ENCODE measurements around the gene ASB13. TPM values are rescaled to one million over a fixed set of nuclear protein-coding genes. Genes with fewer than 3 reads are reported as not detected.

Gene ASB13
- total RNA-seq, 3 donors from 2014 or later (not counting 1 experiment from before 2014, with no cell fraction given) = 0.99 to 2.4 (median 1.4) TPM

- intact Hi-C loops (cut with micrococcal nuclease) = no loop called here
- WGBS (ENCODE audit: insufficient coverage) = 81% methylated on average over 10 of the region's 10 CpGs
- Histone ChIP-seq H3K27me3 (ENCODE audit: control insufficient read depth, insufficient read depth, low read length) (no peaks in the 10 kb centered on the region), H3K4me1 (ENCODE audit: control insufficient read depth, insufficient read depth, low read length) (no peaks in the 10 kb centered on the region), H3K9me3 (ENCODE audit: control insufficient read depth, insufficient read depth, low read length) (no peaks in the 10 kb centered on the region), H3K36me3 (ENCODE audit: control insufficient read depth, insufficient read depth, low read length) (no peaks in the 10 kb centered on the region), H3K4me3 (ENCODE audit: low read length) (no peak overlapping the region), H3K27ac (ENCODE audit: low read length) (no peak overlapping the region)
- Mint-ChIP-seq H3K4me3 (no peak overlapping the region), H3K36me3 (no peaks in the 10 kb centered on the region), H3K27me3 (ENCODE audit: low read depth in 2 of 2) (peaks cover 14 to 17% of the 10 kb centered on the region in 2 donors), H3K9me3 (no peaks in the 10 kb centered on the region), H3K27ac (no peak overlapping the region), H3K4me1 (no peaks in the 10 kb centered on the region)
- no peak for DNase-seq
- TF ChIP-seq CTCF (IDR thresholded peaks at IDR 0.05) = no peak
- ATAC-seq = no peak
Observed at GRCh38 chr10:5590816-5591215, 75.6 kb downstream of the ASB13 start.

DNA sequence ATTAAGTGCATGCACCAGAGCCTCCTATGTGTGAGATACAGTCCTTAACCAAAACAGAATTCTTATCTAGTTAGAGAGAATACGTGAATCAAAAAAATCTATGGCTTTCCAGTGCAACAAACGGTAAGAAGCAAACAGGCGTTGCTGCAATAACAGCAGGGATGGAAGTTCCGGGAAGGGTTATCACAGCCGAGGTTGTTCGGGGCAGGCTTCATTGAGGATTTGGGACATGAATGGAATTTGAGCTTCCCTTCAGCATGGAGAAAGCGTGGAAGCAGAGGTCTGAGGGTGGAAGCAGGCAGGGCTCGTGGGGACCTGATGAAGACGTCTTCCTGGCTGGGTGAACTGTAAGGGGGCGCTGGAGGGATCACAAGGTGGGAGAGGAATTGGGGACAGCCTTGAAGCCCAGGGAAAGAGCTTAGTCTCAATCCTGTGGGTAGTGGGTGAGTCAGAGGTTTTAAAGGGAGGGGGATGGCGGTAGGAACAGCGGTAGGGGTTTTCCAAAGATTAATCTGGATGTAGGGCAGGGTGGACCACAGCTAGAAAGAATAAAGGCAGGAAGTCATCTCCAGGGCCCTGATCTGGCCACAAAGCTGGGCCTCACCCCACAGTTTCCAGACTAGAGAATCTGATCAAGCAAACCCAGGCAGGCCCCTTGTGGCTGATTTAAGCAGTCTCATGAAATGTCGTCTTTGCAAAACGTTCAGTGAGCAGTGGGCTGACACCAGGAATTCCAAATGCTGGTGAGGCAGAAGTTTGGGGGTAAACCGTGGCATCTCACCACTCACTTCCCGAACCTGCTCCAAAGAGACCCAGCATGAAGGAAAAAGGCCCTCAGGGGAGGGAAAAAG lies 76.5 kb downstream of the ASB13 start:
- H3K9me3 ChIP-seq (ENCODE audit: control insufficient read depth, insufficient read depth, low read length) = no peaks in the 10 kb centered on the region
- Mint-ChIP-seq H3K4me1 (no peaks in the 10 kb centered on the region), H3K9me3 (no peaks in the 10 kb centered on the region), H3K4me3 (no peak overlapping the region), H3K27ac (no peak overlapping the region), H3K36me3 (no peaks in the 10 kb centered on the region), H3K27me3 (ENCODE audit: low read depth in 2 of 2) (peaks cover 14 to 17% of the 10 kb centered on the region in 2 donors)
- no peak for DNase-seq
- 66% methylated on average over 15 of the region's 16 CpGs for WGBS (ENCODE audit: insufficient coverage)
- TF ChIP-seq CTCF (IDR thresholded peaks at IDR 0.05) = no peak
- no peaks in the 10 kb centered on the region for H3K27me3 ChIP-seq (ENCODE audit: control insufficient read depth, insufficient read depth, low read length)
- intact Hi-C loops (cut with micrococcal nuclease) = no loop called here
- ATAC-seq = no peak
- H3K36me3 ChIP-seq (ENCODE audit: control insufficient read depth, insufficient read depth, low read length) = no peaks in the 10 kb centered on the region
- H3K4me1 ChIP-seq (ENCODE audit: control insufficient read depth, insufficient read depth, low read length) = no peaks in the 10 kb centered on the region
- no peak overlapping the region for H3K4me3 ChIP-seq (ENCODE audit: low read length)
- no peak overlapping the region for H3K27ac ChIP-seq (ENCODE audit: low read length)

DNA sequence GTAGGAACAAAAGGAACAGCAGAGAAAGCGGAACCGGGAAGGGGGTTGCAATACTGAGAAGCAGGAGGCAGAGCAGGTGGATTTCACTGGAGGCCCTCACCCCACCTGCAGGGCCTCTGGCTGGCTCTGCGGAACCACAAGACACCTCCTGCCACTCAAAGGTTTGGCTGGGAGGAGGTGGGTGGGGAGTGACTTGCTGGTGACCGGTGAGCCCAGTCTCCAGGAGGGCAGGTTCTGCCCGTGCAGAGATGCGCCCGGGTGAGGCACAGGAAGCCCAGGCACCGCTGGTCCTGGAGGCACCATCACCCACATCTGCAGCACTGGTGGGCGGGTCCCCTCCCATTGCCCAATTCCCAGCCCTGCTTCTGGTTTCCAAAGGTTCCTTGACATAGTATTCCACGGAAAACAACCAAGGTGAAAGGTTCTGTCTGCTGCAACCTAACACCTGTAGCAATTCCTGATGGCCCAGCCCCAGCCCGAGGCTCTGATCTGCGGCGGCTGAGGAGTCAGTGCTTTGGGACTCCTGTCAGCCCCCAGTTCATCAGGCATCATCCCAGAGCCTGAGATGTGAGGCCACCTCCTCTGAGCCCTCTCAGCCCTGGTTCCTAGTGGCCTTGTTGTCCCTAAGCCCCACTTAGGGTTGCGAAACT lies 77.3 kb downstream of the ASB13 start:
- Mint-ChIP-seq H3K9me3 (no peaks in the 10 kb centered on the region), H3K27ac (no peak overlapping the region), H3K4me3 (no peak overlapping the region), H3K27me3 (ENCODE audit: low read depth in 2 of 2) (peaks cover 14 to 17% of the 10 kb centered on the region in 2 donors), H3K36me3 (no peaks in the 10 kb centered on the region), H3K4me1 (no peaks in the 10 kb centered on the region)
- intact Hi-C loops (cut with micrococcal nuclease) = no loop called here
- Histone ChIP-seq H3K9me3 (ENCODE audit: control insufficient read depth, insufficient read depth, low read length) (no peaks in the 10 kb centered on the region), H3K27ac (ENCODE audit: low read length) (no peak overlapping the region), H3K36me3 (ENCODE audit: control insufficient read depth, insufficient read depth, low read length) (no peaks in the 10 kb centered on the region), H3K4me1 (ENCODE audit: control insufficient read depth, insufficient read depth, low read length) (no peaks in the 10 kb centered on the region), H3K27me3 (ENCODE audit: control insufficient read depth, insufficient read depth, low read length) (no peaks in the 10 kb centered on the region), H3K4me3 (ENCODE audit: low read length) (no peak overlapping the region)
- no peak for DNase-seq
- WGBS (ENCODE audit: insufficient coverage) = 77% methylated on average over 14 of the region's 14 CpGs
- no peak for ATAC-seq
- TF ChIP-seq CTCF (IDR thresholded peaks at IDR 0.05) = no peak

Other genes starting within 250 kb of the ASB13 start
- gene CALML5, start 167.0 kb downstream of the ASB13 start, total RNA-seq = not detected
- not detected for gene CALML3, start 141.6 kb downstream of the ASB13 start, total RNA-seq
- gene TASOR2, start 18.2 kb upstream of the ASB13 start, total RNA-seq = 10 to 100 TPM; 64.4 to 88.7 (median 66.4) TPM
- 100 to 1,000 TPM in 2 of 3 donors, 10 to 100 TPM in 1; 97.9 to 104 (median 104) TPM for gene GDI2, start 146.8 kb upstream of the ASB13 start, total RNA-seq
- gene ANKRD16, start 223.3 kb upstream of the ASB13 start, total RNA-seq = 1 to 10 TPM; 2.6 to 3.1 (median 3.0) TPM
- gene FBH1, start 223.6 kb upstream of the ASB13 start, total RNA-seq = 10 to 100 TPM; 49.3 to 64.9 (median 62.7) TPM

Data from natural killer cell (primary cell).